Ishikawa (cell line): Measurements from ENCODE around the gene ZMAT3.

ENCODE experiments used
- CEBPB ChIP-seq: IDR thresholded peaks from 2 replicates; pipeline ENCODE4 v1.6.1; 2012
- CREB1 ChIP-seq: IDR thresholded peaks from 2 replicates; pipeline ENCODE4 v1.6.1; 2012; ENCODE audit warnings: low read depth
- EGR1 ChIP-seq: IDR thresholded peaks from 2 replicates; pipeline ENCODE4 v1.6.1; 2012
- EP300 ChIP-seq: IDR thresholded peaks from 2 replicates; pipeline ENCODE4 v1.6.1; 2012; ENCODE audit warnings: borderline replicate concordance
- FOXM1 ChIP-seq: IDR thresholded peaks from 2 replicates; pipeline ENCODE4 v1.6.1; 2012; ENCODE audit warnings: low read depth, borderline replicate concordance
- NFIC ChIP-seq: IDR thresholded peaks from 2 replicates; pipeline ENCODE4 v1.6.1; 2012
- RAD21 ChIP-seq: IDR thresholded peaks from 2 replicates; pipeline ENCODE4 v1.6.1; 2012; ENCODE audit warnings: low read depth
- TAF1 ChIP-seq: IDR thresholded peaks from 2 replicates; pipeline ENCODE4 v1.6.1; 2012; ENCODE audit warnings: low read depth, mild to moderate bottlenecking
- TCF12 ChIP-seq: IDR thresholded peaks from 2 replicates; pipeline ENCODE4 v1.6.1; 2012; ENCODE audit warnings: low read depth
- TEAD4 ChIP-seq: IDR thresholded peaks from 2 replicates; pipeline ENCODE4 v1.6.1; 2012
- USF1 ChIP-seq: IDR thresholded peaks from 2 replicates; pipeline ENCODE4 v1.6.1; 2012
- YY1 ChIP-seq: IDR thresholded peaks from 2 replicates; pipeline ENCODE4 v1.6.1; 2012; ENCODE audit warnings: low read depth
- ZBTB7A ChIP-seq: IDR thresholded peaks from 2 replicates; pipeline ENCODE4 v1.6.1; 2012; ENCODE audit warnings: low read depth
- TF ChIP-seq, protein P1 (sequence below): IDR thresholded peaks from 2 replicates; pipeline ENCODE4 v1.6.1; 2012
- TF ChIP-seq, protein P2 (sequence below): IDR thresholded peaks from 2 replicates; pipeline ENCODE4 v1.6.1; 2012; ENCODE audit warnings: low read depth, mild to moderate bottlenecking

The ZMAT3 gene

DNA sequence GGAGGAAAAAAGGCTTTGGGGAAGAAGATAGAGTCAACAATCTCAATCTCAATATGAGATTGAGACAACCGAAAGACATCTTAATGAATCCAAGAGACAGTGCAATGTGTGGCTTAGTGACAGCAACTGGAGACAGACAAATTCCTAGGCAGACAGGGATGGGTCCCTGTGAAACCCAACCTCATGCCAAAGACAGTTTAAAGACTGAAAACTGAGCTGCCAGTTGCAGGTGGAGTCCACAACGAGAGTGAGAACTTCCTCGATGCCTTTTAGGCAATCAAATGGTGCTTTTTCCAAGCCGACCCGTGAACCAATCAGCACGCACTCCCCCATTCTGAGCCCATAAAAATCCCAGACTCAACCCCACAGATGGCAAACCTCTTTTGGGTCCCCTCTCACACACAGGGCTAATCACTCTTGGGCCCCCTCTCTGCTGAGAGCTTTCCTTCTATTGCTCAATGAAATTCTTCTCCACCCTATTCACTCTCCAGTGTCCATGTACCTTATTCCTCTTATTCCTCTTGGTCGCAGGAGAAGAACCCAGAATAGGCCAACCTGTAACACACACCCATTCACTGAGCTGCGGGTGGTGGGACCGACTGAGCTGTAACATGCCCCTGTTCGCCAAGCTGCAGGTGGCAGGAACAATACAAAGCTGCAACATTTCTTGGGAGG is 34.8 kb downstream of the ZMAT3 start:
- TF ChIP-seq, protein P1, sequence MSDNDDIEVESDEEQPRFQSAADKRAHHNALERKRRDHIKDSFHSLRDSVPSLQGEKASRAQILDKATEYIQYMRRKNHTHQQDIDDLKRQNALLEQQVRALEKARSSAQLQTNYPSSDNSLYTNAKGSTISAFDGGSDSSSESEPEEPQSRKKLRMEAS: no peak; the same call in 1 of the 2 replicates
- TF ChIP-seq TAF1: no peak
- no peak for TF ChIP-seq NFIC
- TF ChIP-seq CEBPB: peak; percentile 67; the same call in 1 of the 2 replicates
- TF ChIP-seq FOXM1: no peak
- no peak; the same call in 1 of the 2 replicates for TF ChIP-seq RAD21

GRCh38 chr3:179036226-179036625 is 35.4 kb downstream of the ZMAT3 start:
- TF ChIP-seq TCF12 (no peak), EGR1 (no peak), EP300 (no peak), CEBPB (no peak), YY1 (no peak), ZBTB7A (no peak), NFIC (no peak), FOXM1 (no peak), TEAD4 (no peak), TAF1 (no peak), RAD21 (no peak), USF1 (no peak), CREB1 (no peak)
- TF ChIP-seq, protein P2, sequence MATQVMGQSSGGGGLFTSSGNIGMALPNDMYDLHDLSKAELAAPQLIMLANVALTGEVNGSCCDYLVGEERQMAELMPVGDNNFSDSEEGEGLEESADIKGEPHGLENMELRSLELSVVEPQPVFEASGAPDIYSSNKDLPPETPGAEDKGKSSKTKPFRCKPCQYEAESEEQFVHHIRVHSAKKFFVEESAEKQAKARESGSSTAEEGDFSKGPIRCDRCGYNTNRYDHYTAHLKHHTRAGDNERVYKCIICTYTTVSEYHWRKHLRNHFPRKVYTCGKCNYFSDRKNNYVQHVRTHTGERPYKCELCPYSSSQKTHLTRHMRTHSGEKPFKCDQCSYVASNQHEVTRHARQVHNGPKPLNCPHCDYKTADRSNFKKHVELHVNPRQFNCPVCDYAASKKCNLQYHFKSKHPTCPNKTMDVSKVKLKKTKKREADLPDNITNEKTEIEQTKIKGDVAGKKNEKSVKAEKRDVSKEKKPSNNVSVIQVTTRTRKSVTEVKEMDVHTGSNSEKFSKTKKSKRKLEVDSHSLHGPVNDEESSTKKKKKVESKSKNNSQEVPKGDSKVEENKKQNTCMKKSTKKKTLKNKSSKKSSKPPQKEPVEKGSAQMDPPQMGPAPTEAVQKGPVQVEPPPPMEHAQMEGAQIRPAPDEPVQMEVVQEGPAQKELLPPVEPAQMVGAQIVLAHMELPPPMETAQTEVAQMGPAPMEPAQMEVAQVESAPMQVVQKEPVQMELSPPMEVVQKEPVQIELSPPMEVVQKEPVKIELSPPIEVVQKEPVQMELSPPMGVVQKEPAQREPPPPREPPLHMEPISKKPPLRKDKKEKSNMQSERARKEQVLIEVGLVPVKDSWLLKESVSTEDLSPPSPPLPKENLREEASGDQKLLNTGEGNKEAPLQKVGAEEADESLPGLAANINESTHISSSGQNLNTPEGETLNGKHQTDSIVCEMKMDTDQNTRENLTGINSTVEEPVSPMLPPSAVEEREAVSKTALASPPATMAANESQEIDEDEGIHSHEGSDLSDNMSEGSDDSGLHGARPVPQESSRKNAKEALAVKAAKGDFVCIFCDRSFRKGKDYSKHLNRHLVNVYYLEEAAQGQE: no peak
- TF ChIP-seq, protein P1: no peak

DNA sequence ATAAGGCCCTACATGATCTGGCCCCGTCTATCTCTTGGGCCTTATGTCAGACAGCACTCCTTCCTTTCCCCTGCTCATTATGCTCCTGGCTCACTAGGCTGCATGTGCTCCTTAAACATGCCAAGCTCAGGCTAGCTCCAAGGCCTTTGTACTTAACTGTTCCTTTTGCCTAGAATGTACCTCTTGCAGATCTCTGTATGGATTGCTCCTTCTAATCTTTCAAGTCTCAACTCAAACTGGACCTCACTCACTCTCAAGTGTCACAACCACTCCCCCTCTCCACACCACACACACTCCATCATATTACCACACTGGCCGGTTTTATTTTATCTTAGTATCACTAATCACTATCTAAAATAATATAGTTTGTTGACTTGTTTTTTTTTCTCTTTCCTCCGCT is 36.4 kb downstream of the ZMAT3 start:
- TF ChIP-seq RAD21: no peak
- no peak for TF ChIP-seq EP300
- TF ChIP-seq, protein P2: no peak
- no peak for TF ChIP-seq TCF12
- no peak for TF ChIP-seq YY1
- no peak for TF ChIP-seq TEAD4
- no peak for TF ChIP-seq TAF1
- TF ChIP-seq ZBTB7A: no peak
- no peak for TF ChIP-seq CREB1
- no peak for TF ChIP-seq USF1
- TF ChIP-seq, protein P1: no peak
- TF ChIP-seq NFIC: no peak
- TF ChIP-seq CEBPB: no peak
- TF ChIP-seq FOXM1: no peak
- no peak for TF ChIP-seq EGR1

- TF ChIP-seq EGR1: no peak
- no peak for TF ChIP-seq TCF12
- TF ChIP-seq, protein P2: no peak
- no peak for TF ChIP-seq ZBTB7A
- TF ChIP-seq NFIC: no peak
- no peak for TF ChIP-seq FOXM1
- no peak for TF ChIP-seq EP300
- no peak for TF ChIP-seq YY1
Measured at GRCh38 chr3:179029096-179029495, 42.5 kb downstream of the ZMAT3 start.
